Right atrium auricular region (tissue), 2 donors: ENCODE results near the gene C5orf15. TPM values are rescaled to one million over a fixed set of nuclear protein-coding genes. Genes with fewer than 3 reads are reported as not detected.

Source experiments
- DNase-seq: peaks from one replicate; pipeline ENCODE4 v3.0.0-alpha.2; 2019; ENCODE audit warnings: low spot score
- H3K27ac ChIP-seq, 2 donors: fragments of 200-600 bp; sonication (generic); 1 replicate in 1 of 2; 2 replicates in 1 of 2; pipeline ENCODE4 v1.5.1; 2016 to 2019
- H3K27me3 ChIP-seq, 2 donors: fragments of 200-600 bp; sonication (generic); one replicate each; pipeline versions ENCODE4 v1.5.1 to v1.6.0; 2017 to 2019
- H3K36me3 ChIP-seq: fragments of 200-600 bp; sonication (generic); one replicate; pipeline ENCODE4 v1.5.1; 2016
- H3K4me1 ChIP-seq, 2 donors: fragments of 200-600 bp; sonication (generic); one replicate each; pipeline versions ENCODE4 v1.5.1 to v1.6.0; 2017 to 2019
- H3K4me3 ChIP-seq, 2 donors: fragments of 200-600 bp; sonication (generic); 1 replicate in 1 of 2; 2 replicates in 1 of 2; pipeline ENCODE4 v1.5.1; 2017 to 2019; ENCODE audit warnings: mild to moderate bottlenecking in 1 of 2, moderate library complexity in 1 of 2
- H3K9me3 ChIP-seq, 2 donors: fragments of 200-600 bp; sonication (generic); one replicate each; pipeline ENCODE4 v1.5.1; 2019
- total RNA-seq, 2 donors: library from RNA; depleted of rRNA; stranded (reverse); fragments of >200 nt; gene quantifications; one replicate each; pipeline ENCODE4 v1.1.0, GENCODE V29; 2016
- TF ChIP-seq, protein P1 (sequence below), 2 donors: fragments of 200-600 bp; sonication (generic); IDR thresholded peaks; one replicate each; pipeline ENCODE4 v1.5.1; 2019; ENCODE audit warnings: antibody characterized with exemption in 2 of 2

C5orf15 gene
- total RNA-seq, 2 donors from 2014 or later, result 32.6 to 59.8 TPM

DNA sequence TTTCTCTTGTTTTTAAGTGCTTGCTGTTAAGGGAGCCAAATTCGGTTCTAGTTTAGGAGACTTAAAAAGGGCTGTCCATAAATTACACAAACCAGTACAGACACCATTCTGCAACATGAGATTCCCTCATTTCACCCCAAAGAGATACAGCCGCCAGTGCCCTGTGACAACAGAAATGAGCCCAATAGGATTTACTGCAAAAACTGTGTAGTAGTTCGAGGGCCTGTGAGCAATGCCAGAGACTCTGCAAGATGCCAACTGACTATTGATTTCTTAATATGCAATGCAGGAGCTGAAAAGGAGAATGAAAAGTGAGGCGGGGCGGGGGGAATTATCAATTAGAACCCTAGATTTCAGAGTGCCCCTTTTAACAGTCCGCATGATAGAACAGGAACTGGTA lies 5.7 kb upstream of the C5orf15 start:
- no peak for DNase-seq
- no peak overlapping the region for H3K27ac ChIP-seq
- TF ChIP-seq, protein P1, sequence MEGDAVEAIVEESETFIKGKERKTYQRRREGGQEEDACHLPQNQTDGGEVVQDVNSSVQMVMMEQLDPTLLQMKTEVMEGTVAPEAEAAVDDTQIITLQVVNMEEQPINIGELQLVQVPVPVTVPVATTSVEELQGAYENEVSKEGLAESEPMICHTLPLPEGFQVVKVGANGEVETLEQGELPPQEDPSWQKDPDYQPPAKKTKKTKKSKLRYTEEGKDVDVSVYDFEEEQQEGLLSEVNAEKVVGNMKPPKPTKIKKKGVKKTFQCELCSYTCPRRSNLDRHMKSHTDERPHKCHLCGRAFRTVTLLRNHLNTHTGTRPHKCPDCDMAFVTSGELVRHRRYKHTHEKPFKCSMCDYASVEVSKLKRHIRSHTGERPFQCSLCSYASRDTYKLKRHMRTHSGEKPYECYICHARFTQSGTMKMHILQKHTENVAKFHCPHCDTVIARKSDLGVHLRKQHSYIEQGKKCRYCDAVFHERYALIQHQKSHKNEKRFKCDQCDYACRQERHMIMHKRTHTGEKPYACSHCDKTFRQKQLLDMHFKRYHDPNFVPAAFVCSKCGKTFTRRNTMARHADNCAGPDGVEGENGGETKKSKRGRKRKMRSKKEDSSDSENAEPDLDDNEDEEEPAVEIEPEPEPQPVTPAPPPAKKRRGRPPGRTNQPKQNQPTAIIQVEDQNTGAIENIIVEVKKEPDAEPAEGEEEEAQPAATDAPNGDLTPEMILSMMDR (IDR thresholded peaks at IDR 0.05), result no peak
- H3K4me1 ChIP-seq, result peaks cover 0 to 20% of the 10 kb centered on the region in 2 donors
- H3K36me3 ChIP-seq, result peaks cover 71% of the 10 kb centered on the region
- no peaks in the 10 kb centered on the region for H3K27me3 ChIP-seq
- no peaks in the 10 kb centered on the region for H3K9me3 ChIP-seq
- H3K4me3 ChIP-seq, result no peak overlapping the region

DNA sequence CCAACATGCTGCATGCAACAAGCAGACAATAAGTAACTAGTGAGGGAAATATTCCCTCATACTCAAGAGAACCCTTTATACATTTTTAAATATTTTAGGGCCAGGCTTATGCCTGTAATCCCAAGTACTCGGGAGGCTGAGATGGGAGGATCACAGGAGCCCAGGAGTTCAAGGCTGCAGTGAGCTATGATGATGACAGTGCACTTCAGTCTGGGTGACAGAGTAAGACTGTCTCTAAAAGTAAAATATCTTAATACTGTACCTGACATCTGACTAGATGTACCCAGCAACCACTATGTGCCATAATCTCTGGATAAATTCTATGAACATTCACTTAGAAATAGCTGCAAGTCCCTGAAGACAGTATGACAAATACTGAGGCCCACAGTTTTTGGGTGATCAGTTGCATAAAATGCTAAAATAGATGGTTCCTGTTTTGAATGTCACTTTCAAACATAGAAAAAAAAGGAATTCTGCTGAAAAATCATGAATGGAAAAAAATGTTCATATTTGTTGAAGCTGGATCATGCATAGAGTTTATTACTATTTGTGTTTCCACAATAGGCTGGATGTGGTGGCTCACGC lies 2.0 kb upstream of the C5orf15 start:
- Histone ChIP-seq H3K36me3 (peaks cover 45% of the 10 kb centered on the region), H3K27ac (no peak overlapping the region)

DNA sequence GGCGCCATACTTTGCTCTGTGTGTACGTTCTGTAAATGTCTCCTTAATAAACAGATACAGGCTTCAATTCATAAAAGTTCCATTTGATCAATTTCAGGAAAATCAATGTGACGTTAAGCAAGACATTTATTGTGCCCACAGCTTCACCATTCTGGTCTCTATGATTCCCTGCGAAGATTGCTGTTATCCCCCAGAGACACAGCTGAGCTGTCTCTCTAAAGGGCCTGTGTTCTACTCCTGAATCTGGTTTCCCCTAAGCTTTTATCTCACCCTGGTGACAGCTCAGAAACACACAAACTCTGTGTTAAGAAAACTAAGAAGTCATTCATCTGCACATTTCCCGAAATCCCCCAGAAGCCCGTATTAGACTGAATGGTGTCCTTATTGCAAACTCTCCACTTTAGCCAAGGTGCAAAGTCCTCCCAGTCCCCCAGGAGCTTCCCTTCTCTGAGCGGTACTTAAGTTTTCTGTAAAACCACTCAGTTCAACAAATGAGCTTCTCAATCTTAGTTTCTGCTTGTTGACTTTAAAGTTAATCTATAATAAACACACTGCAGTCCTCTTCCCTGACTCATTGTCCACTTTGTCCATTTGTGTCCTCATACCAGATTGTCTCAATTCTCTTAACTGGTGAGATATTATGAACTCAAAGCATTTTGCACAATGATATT lies 1.4 kb upstream of the C5orf15 start:
- H3K27ac ChIP-seq, result no peak overlapping the region
- no peak for DNase-seq

More for the DNA sequence above, 2.0 kb upstream of the C5orf15 start:
- H3K9me3 ChIP-seq, result no peaks in the 10 kb centered on the region
- DNase-seq, result no peak
- H3K4me3 ChIP-seq, result no peak overlapping the region
- peaks cover 0 to 18% of the 10 kb centered on the region in 2 donors for H3K4me1 ChIP-seq
- TF ChIP-seq, protein P1 (IDR thresholded peaks at IDR 0.05), result no peak
- no peaks in the 10 kb centered on the region for H3K27me3 ChIP-seq

DNA sequence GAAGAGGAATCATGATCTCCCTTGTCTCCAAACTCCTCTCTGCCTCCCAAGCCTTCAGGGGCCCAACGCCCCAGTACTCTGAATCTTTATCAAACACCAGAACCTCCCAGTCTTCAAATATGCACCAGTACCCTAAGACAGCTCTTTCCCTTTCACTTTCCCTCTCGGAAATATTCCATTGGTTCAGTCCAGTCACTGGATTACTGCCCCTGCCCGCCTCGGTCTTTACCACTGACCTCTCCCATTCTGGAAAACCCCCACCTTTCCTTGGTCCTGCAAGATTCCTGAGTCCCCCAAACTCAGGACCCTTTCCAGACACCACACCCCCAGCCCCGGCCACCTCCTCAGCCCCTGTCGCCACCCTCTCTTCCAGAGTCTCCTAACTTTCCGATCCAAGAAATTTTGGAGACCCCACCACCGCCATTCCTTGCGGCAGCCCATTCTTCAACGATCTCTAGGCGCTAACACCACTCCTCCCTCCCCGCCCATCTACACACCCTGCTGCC lies 674 bp downstream of the C5orf15 start:
- no peak for DNase-seq
- Histone ChIP-seq H3K9me3 (no peaks in the 10 kb centered on the region), H3K4me1 (peaks cover 0 to 22% of the 10 kb centered on the region in 2 donors), H3K27ac (peak overlapping the region; percentile 93 to 96), H3K27me3 (no peaks in the 10 kb centered on the region), H3K4me3 (peak overlapping the region; percentile 68 to 93), H3K36me3 (peaks cover 18% of the 10 kb centered on the region)
- TF ChIP-seq, protein P1 (IDR thresholded peaks at IDR 0.05), result no peak

More for the DNA sequence above, 1.4 kb upstream of the C5orf15 start:
- Histone ChIP-seq H3K27me3 (no peaks in the 10 kb centered on the region), H3K9me3 (no peaks in the 10 kb centered on the region), H3K36me3 (peaks cover 38% of the 10 kb centered on the region), H3K4me1 (peaks cover 0 to 18% of the 10 kb centered on the region in 2 donors), H3K4me3 (no peak overlapping the region)
- TF ChIP-seq, protein P1 (IDR thresholded peaks at IDR 0.05), result no peak

DNA sequence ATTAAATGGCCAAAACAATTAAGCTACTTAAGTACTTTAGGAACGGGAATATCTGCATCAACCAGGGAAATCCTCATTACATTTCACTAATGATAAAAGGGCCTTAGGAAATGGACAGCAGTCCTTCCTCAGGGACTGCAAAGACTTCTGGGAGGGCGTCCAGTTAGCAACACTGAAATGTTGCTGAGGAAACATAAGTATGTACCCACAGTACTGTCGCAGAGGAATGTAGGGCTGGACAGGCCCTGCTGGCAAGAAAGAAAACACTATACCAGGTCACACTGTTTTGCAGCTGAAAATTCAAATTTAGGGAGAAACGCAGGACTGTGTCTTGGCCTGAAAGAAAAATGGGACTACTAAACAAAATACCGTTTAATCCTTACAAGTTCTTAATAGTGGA lies 1.3 kb downstream of the C5orf15 start:
- Histone ChIP-seq H3K4me3 (peak overlapping the region in 1 of 2 donors; percentile 93), H3K27ac (peak overlapping the region; percentile 93 to 96), H3K27me3 (no peaks in the 10 kb centered on the region), H3K36me3 (peaks cover 12% of the 10 kb centered on the region), H3K9me3 (no peaks in the 10 kb centered on the region), H3K4me1 (peaks cover 0 to 28% of the 10 kb centered on the region in 2 donors)
- no peak for DNase-seq
- TF ChIP-seq, protein P1 (IDR thresholded peaks at IDR 0.05), result no peak
